ENCODE data around the gene PDLIM5. TPM values are rescaled to one million over a fixed set of nuclear protein-coding genes. Genes with fewer than 3 reads are reported as not detected.

PDLIM5 gene
- total and polyA plus RNA-seq, 11 donors, result 262 to 1,378 (median 1,035) TPM

DNA sequence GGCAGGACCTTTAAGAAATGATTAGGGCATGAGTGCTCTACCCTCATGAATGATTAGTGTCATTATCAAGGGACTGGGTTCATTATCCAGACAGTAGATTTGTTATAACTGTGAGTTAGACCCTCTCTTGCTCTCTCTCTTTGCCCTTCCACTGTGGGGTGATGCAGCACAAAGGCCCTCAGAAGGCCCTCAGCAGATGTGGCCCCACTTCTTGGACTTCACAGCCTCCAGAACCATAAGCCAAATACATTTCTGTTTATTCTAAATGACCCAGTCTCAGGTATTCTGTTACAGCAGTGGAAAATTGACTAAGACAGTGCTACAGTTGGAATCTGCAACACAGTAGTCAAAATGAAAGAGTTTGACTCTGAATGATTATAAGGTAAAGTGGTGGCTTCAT is 17.2 kb upstream of the PDLIM5 start:
- intact Hi-C loops (cut with DNase I), result no loop called here
- Histone ChIP-seq H3K4me3 (no peak overlapping the region), H3K4me1 (no peaks in the 10 kb centered on the region), H3K27me3 (no peaks in the 10 kb centered on the region), H3K36me3 (no peaks in the 10 kb centered on the region), H3K27ac (no peak overlapping the region), H3K9me3 (no peaks in the 10 kb centered on the region)
- ATAC-seq, result no peak
- TF ChIP-seq, protein P1, sequence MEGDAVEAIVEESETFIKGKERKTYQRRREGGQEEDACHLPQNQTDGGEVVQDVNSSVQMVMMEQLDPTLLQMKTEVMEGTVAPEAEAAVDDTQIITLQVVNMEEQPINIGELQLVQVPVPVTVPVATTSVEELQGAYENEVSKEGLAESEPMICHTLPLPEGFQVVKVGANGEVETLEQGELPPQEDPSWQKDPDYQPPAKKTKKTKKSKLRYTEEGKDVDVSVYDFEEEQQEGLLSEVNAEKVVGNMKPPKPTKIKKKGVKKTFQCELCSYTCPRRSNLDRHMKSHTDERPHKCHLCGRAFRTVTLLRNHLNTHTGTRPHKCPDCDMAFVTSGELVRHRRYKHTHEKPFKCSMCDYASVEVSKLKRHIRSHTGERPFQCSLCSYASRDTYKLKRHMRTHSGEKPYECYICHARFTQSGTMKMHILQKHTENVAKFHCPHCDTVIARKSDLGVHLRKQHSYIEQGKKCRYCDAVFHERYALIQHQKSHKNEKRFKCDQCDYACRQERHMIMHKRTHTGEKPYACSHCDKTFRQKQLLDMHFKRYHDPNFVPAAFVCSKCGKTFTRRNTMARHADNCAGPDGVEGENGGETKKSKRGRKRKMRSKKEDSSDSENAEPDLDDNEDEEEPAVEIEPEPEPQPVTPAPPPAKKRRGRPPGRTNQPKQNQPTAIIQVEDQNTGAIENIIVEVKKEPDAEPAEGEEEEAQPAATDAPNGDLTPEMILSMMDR (IDR thresholded peaks at IDR 0.05), result no peak
- TF ChIP-seq POLR2A (IDR thresholded peaks at IDR 0.05), result no peak
- DNase-seq, result no peak

DNA sequence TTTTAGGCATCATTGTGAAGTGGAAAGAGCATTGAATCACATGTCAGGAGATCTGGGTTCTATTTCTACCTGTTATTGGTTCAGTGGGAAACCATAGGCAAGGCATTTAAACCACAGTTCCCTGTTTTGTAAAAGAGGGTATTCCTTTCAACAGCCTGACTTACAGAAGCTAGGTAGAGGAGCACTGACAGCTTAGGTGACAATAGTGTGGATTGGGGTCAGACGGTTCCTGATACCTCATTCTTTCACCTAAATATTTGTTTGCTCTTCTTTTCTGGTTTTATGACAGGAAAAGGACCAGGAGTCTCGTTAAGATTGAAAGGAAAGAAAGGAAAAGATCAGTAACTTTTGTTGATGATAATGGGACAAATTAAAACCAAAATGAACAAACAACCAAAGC is 15.9 kb upstream of the PDLIM5 start:
- DNase-seq (no peak), ATAC-seq (no peak)
- H3K4me3 ChIP-seq, result no peak overlapping the region
- WGBS, 4 donors, result 78 to 82% (median 79%) methylated on average over 2 of the region's 2 CpGs
- no peak overlapping the region for H3K27ac ChIP-seq
- TF ChIP-seq POLR2A (IDR thresholded peaks at IDR 0.05), result no peak
- TF ChIP-seq, protein P1 (IDR thresholded peaks at IDR 0.05), result no peak
- H3K36me3 ChIP-seq, result no peaks in the 10 kb centered on the region
- no peaks in the 10 kb centered on the region for H3K27me3 ChIP-seq
- peaks cover 0 to 4% (median 0%) of the 10 kb centered on the region in 12 donors for H3K4me1 ChIP-seq
- intact Hi-C loops (cut with DNase I), result no loop called here
- no peaks in the 10 kb centered on the region for H3K9me3 ChIP-seq

DNA sequence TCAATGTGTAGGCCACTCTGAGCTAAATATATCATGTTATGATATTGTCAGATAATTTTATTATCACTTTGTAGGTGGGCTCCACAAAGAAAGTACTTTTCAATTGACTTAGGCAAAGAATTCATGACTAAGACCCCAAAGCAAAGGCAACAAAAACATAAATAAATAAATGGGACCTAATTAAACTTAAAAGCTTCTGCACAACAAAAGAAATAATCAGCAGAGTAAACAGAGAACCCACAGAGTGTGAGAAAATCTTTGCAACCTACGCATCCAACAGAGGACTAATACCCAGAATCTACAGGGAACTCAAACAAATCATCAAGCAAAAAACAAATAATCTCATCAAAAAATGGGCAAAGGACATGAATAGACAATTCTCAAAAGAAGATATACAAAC is 15.2 kb upstream of the PDLIM5 start:
- no peaks in the 10 kb centered on the region for H3K36me3 ChIP-seq
- no peak overlapping the region for H3K4me3 ChIP-seq
- no peak overlapping the region for H3K27ac ChIP-seq
- intact Hi-C loops (cut with DNase I), result no loop called here
- no peaks in the 10 kb centered on the region for H3K27me3 ChIP-seq
- no peaks in the 10 kb centered on the region for H3K9me3 ChIP-seq
- WGBS, 4 donors, result 96 to 100% (median 99%) methylated on average over 1 of the region's 1 CpG
- DNase-seq (no peak), ATAC-seq (no peak)
- TF ChIP-seq POLR2A (IDR thresholded peaks at IDR 0.05), result no peak
- TF ChIP-seq, protein P1 (IDR thresholded peaks at IDR 0.05), result no peak
- H3K4me1 ChIP-seq, result peaks cover 0 to 4% (median 0%) of the 10 kb centered on the region in 12 donors

DNA sequence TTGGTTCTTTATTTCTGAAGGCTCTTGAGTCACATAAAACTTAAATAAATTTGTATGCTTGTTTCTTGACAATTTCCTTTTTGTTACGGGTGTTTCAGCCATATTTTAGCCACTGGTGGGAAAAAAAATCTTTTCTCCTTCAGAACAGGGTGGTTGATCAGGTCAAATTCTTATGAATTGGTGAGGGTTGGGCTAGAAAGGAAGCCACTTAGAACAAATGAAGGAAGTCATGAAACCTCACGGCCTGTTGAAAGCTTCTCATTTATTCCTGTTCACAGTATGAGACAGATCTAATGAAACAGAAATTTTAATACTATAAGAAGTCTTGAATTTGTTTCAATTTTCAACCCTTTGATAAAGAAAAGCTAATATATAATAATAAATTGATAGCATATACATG is 12.1 kb upstream of the PDLIM5 start:
- Histone ChIP-seq H3K27ac (peak overlapping the region in 3 of 12 donors; percentile 6 to 23 (median 22)), H3K9me3 (no peaks in the 10 kb centered on the region), H3K36me3 (no peaks in the 10 kb centered on the region), H3K27me3 (no peaks in the 10 kb centered on the region), H3K4me1 (peaks cover 0 to 5% (median 0%) of the 10 kb centered on the region in 12 donors), H3K4me3 (no peak overlapping the region)
- intact Hi-C loops (cut with DNase I), result no loop called here
- TF ChIP-seq POLR2A (IDR thresholded peaks at IDR 0.05), result no peak
- TF ChIP-seq, protein P1 (IDR thresholded peaks at IDR 0.05), result no peak
- WGBS, 4 donors, result 49 to 61% (median 58%) methylated on average over 2 of the region's 2 CpGs
- no peak for DNase-seq
- ATAC-seq, result peak in 1 of 4 donors; percentile 42
